Measurements from ENCODE around the gene SLC38A8. TPM values are rescaled to one million over a fixed set of nuclear protein-coding genes. Genes with fewer than 3 reads are reported as not detected.

Gene SLC38A8
- total RNA-seq, 4 donors from 2014 or later = not detected

DNA sequence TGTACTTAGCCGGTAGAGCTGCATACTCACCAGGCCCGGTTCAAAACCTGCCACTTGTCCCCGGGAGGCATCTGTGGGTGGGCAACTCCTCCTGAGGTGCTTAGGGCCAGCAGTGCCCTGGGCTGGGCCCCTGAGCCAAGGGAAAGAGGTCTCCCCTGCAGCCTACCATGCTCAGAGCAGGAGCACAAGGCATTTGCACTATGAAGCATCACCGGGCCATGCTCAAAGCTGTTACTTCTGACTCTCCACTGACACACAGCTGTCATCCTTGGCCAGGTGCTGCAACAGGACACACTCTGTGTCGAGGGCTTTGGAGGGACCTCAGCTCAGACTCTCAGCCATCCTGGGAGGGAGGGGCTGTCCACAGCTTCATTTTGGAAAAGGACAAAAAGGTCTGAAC is 37.2 kb downstream of the SLC38A8 start:
- TF ChIP-seq, protein P1, sequence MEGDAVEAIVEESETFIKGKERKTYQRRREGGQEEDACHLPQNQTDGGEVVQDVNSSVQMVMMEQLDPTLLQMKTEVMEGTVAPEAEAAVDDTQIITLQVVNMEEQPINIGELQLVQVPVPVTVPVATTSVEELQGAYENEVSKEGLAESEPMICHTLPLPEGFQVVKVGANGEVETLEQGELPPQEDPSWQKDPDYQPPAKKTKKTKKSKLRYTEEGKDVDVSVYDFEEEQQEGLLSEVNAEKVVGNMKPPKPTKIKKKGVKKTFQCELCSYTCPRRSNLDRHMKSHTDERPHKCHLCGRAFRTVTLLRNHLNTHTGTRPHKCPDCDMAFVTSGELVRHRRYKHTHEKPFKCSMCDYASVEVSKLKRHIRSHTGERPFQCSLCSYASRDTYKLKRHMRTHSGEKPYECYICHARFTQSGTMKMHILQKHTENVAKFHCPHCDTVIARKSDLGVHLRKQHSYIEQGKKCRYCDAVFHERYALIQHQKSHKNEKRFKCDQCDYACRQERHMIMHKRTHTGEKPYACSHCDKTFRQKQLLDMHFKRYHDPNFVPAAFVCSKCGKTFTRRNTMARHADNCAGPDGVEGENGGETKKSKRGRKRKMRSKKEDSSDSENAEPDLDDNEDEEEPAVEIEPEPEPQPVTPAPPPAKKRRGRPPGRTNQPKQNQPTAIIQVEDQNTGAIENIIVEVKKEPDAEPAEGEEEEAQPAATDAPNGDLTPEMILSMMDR (IDR thresholded peaks at IDR 0.05) = no peak
- no peak for TF ChIP-seq POLR2A (IDR thresholded peaks at IDR 0.05)
- no peak for TF ChIP-seq EP300 (IDR thresholded peaks at IDR 0.05)
- no peaks in the 10 kb centered on the region for H3K36me3 ChIP-seq
- no peak for DNase-seq (ENCODE audit: low spot score in 2 of 2)

DNA sequence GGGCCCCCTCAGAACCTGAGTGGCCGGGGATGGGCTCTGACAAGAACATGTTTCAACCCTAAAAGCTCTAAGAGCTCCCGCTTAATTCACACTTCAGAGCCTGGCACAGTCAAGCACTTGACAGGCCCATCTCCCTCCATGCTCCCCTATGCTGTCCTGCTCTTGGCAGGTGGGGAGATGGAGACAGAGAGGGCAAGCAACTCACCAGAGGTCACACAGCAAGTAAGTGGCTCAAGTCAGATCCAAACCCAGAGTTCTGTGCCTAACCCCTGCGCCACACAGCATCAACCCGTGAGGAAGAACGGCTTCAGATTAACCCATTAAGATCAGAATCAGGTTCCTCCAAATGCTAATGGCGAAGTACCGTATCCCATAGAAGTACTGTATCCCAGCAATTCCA is 38.2 kb downstream of the SLC38A8 start:
- Histone ChIP-seq H3K27me3 (peaks cover 0 to 3% of the 10 kb centered on the region in 2 donors), H3K4me1 (no peaks in the 10 kb centered on the region), H3K36me3 (no peaks in the 10 kb centered on the region), H3K4me3 (no peak overlapping the region), H3K27ac (no peak overlapping the region), H3K9me3 (peaks cover 0 to 3% (median 0%) of the 10 kb centered on the region in 4 donors)
- WGBS, 2 donors = 70 to 71% methylated on average over 7 of the region's 7 CpGs
- no peak for TF ChIP-seq EP300 (IDR thresholded peaks at IDR 0.05)
- TF ChIP-seq, protein P1 (IDR thresholded peaks at IDR 0.05) = no peak
- no peak for TF ChIP-seq POLR2A (IDR thresholded peaks at IDR 0.05)
- no peak for DNase-seq (ENCODE audit: low spot score in 2 of 2)

More for the DNA sequence above, 37.2 kb downstream of the SLC38A8 start:
- H3K4me3 ChIP-seq = no peak overlapping the region
- peaks cover 0 to 3% (median 0%) of the 10 kb centered on the region in 4 donors for H3K9me3 ChIP-seq
- no peaks in the 10 kb centered on the region for H3K4me1 ChIP-seq
- H3K27me3 ChIP-seq = peaks cover 0 to 3% of the 10 kb centered on the region in 2 donors
- H3K27ac ChIP-seq = no peak overlapping the region
- WGBS, 2 donors = 68 to 87% methylated on average over 5 of the region's 5 CpGs

DNA sequence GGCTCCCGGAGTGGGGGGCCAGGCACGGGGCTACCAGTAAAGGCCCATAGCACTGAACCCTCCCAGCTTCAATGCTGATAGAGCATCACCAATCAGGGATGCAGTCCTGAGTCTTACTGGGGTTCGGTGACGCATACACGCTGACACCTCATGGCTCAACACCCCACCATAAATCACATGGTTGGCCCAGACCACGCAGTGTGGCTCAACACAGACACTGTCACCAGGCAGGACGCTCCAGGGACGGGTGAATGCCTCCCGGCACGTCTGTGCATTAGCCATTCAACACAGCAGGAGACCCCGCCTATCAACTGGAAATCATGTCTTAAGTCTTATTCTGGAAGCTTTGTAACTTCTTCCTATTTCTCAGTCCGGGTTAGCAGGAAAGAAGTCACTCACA is 39.6 kb downstream of the SLC38A8 start:
- Histone ChIP-seq H3K4me1 (no peaks in the 10 kb centered on the region), H3K9me3 (no peaks in the 10 kb centered on the region), H3K27me3 (peaks cover 0 to 5% of the 10 kb centered on the region in 2 donors), H3K36me3 (no peaks in the 10 kb centered on the region), H3K27ac (no peak overlapping the region), H3K4me3 (no peak overlapping the region)
- no peak for DNase-seq (ENCODE audit: low spot score in 2 of 2)
- WGBS, 2 donors = 79 to 84% methylated on average over 10 to 12 of the region's 12 CpGs
- TF ChIP-seq EP300 (IDR thresholded peaks at IDR 0.05) = no peak
- TF ChIP-seq, protein P1 (IDR thresholded peaks at IDR 0.05) = no peak
- no peak for TF ChIP-seq POLR2A (IDR thresholded peaks at IDR 0.05)

DNA sequence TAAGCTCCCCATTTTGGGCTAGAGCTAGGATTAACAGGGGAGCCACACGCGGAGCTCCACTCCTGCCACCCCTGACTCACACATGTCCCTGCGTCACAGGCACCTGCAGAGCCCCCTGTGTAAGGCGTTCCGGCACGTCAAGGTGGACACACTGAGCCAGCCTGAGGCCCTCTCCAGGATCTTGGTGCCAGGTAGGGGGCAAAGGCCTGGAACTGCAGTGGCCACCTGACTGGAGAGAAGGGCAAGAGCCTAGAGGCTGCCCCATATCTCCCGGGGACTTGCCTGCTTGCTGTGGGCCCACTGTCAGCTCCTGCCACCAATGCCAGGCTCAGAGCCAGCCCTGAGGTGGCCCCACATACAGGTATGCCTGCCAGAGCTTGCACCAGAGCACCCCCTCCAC is 40.9 kb downstream of the SLC38A8 start:
- Histone ChIP-seq H3K9me3 (no peaks in the 10 kb centered on the region), H3K4me3 (no peak overlapping the region), H3K4me1 (no peaks in the 10 kb centered on the region), H3K36me3 (no peaks in the 10 kb centered on the region), H3K27ac (no peak overlapping the region), H3K27me3 (peaks cover 0 to 14% of the 10 kb centered on the region in 2 donors)
- TF ChIP-seq, protein P1 (IDR thresholded peaks at IDR 0.05) = no peak
- TF ChIP-seq POLR2A (IDR thresholded peaks at IDR 0.05) = no peak
- no peak for TF ChIP-seq EP300 (IDR thresholded peaks at IDR 0.05)
- DNase-seq (ENCODE audit: low spot score in 2 of 2) = no peak
- WGBS, 2 donors = 84 to 94% methylated on average over 6 to 7 of the region's 7 CpGs

DNA sequence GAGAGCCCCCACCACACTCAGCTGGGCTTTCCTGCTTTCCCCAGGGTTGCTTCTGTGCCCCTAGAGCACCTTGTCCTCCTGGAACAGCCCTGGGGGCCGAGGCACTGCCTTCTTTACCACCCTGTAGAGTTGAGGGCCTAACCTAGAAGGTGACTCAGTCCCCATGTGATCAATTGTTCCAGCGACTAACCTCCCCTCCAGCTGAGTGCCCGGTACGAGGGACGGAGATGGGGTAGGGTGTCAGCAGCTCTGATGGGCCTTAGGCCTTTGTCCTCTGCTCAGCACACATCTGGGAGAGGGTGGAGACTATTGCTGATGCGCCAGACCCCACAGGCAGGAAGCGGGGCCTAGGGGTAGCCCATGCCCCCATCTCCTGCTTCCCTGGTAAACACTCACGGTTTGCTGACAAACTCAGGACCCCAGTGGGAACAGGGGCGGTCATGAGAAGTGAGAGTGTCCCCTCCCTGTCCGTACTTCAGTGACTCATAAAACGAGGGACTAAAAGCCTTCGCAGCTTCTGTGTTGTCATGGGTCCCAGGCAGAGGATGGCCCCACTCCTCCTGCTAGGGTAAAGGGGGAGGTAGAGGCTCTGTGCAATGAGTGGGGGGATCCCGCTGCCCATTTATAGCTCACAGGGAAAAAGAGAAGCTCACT is 41.5 kb downstream of the SLC38A8 start:
- H3K9me3 ChIP-seq = no peaks in the 10 kb centered on the region
- no peaks in the 10 kb centered on the region for H3K36me3 ChIP-seq
- no peak for DNase-seq (ENCODE audit: low spot score in 2 of 2)
- TF ChIP-seq EP300 (IDR thresholded peaks at IDR 0.05) (no peak), POLR2A (IDR thresholded peaks at IDR 0.05) (no peak)
- TF ChIP-seq, protein P1 (IDR thresholded peaks at IDR 0.05) = no peak
- no peaks in the 10 kb centered on the region for H3K4me1 ChIP-seq
- no peak overlapping the region for H3K4me3 ChIP-seq
- peaks cover 0 to 20% of the 10 kb centered on the region in 2 donors for H3K27me3 ChIP-seq
- WGBS, 2 donors = 76 to 80% methylated on average over 13 of the region's 13 CpGs
- H3K27ac ChIP-seq = no peak overlapping the region
